Effector memory CD4-positive, alpha-beta T cell (primary cell): ENCODE results near the gene NCAM1.

Source experiments
- DNase-seq, 3 donors: peaks; one replicate each; pipeline ENCODE4 v3.0.0-alpha.2; 2020
- H3K27ac ChIP-seq: 2 replicates; pipeline ENCODE4 v1.7.0; 2013; ENCODE audit warnings: mild to moderate bottlenecking, low read length, moderate library complexity; ENCODE audit not compliant: insufficient read depth, poor library complexity, severe bottlenecking
- H3K27me3 ChIP-seq: replicated peaks from 2 replicates; pipeline ENCODE4 v1.7.0; 2013; ENCODE audit warnings: mild to moderate bottlenecking, low read length; ENCODE audit not compliant: insufficient read depth, control insufficient read depth, poor library complexity, severe bottlenecking
- H3K36me3 ChIP-seq: 2 replicates; pipeline ENCODE4 v1.7.0; 2013; ENCODE audit warnings: mild to moderate bottlenecking, low read length, moderate library complexity; ENCODE audit not compliant: control insufficient read depth, insufficient read depth
- H3K4me1 ChIP-seq: 2 replicates; pipeline ENCODE4 v1.7.0; 2013; ENCODE audit warnings: low read length, mild to moderate bottlenecking; ENCODE audit not compliant: control insufficient read depth, insufficient read depth, poor library complexity, severe bottlenecking
- H3K4me3 ChIP-seq: 2 replicates; pipeline ENCODE4 v1.7.0; 2013; ENCODE audit warnings: low read length, low read depth, mild to moderate bottlenecking; ENCODE audit not compliant: insufficient read depth, poor library complexity, severe bottlenecking
- H3K9me3 ChIP-seq: 2 replicates; pipeline ENCODE4 v1.7.0; 2013; ENCODE audit warnings: mild to moderate bottlenecking, low read length, moderate library complexity; ENCODE audit not compliant: control insufficient read depth

NCAM1 gene

GRCh38 chr11:113142508-113142907, 181.3 kb downstream of the NCAM1 start:
- Histone ChIP-seq H3K4me3 (no peak overlapping the region), H3K4me1 (no peaks in the 10 kb centered on the region), H3K27ac (no peak overlapping the region), H3K36me3 (no peaks in the 10 kb centered on the region), H3K27me3 (no peaks in the 10 kb centered on the region), H3K9me3 (no peaks in the 10 kb centered on the region)
- DNase-seq: no peak

DNA sequence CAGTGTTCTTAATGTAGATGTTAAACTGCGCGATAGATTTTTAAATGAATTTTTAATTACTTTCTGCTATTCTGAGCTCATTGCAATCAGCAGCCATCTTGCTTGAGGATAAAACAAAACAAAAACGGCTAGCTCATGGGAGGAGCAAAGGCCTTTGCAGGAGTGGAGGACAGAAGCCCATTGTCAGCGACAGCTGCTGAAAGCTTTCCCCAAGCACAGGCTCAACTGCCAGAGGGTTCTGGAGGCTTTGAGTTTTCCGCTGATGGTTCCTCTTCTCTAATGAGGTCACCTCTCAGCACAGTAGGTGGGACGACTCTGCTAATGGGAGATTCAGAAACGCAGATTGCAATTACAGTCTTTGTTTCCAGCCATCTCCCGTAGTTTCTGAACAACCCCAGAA, 186.0 kb downstream of the NCAM1 start:
- Histone ChIP-seq H3K27ac (no peak overlapping the region), H3K36me3 (no peaks in the 10 kb centered on the region), H3K4me3 (no peak overlapping the region), H3K9me3 (no peaks in the 10 kb centered on the region), H3K4me1 (no peaks in the 10 kb centered on the region), H3K27me3 (no peaks in the 10 kb centered on the region)
- DNase-seq: no peak

DNA sequence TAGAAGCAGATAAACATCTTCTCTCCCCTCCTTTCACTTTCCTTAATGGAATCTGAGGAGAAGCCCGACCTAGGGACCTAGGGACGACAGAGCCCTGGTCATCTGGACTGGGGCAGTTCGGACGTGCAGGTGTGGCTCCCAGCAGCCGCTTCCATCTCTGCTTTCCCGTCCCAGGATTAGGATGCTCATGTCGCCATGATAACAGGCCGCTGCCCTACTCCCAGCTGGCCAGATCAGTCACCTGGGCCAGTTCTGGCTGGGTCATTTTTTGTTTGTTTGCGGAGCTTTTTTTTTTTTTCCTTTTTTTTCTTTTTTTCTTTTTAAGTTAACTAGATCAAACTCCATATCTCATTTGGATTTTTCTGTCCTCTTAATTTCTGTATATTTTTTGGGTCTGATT, 186.9 kb downstream of the NCAM1 start:
- DNase-seq: no peak
- no peaks in the 10 kb centered on the region for H3K9me3 ChIP-seq
- H3K4me3 ChIP-seq: no peak overlapping the region
- H3K36me3 ChIP-seq: no peaks in the 10 kb centered on the region
- no peak overlapping the region for H3K27ac ChIP-seq
- no peaks in the 10 kb centered on the region for H3K4me1 ChIP-seq
- no peaks in the 10 kb centered on the region for H3K27me3 ChIP-seq

GRCh38 chr11:113148652-113149051, 187.4 kb downstream of the NCAM1 start:
- Histone ChIP-seq H3K27me3 (no peaks in the 10 kb centered on the region), H3K4me3 (no peak overlapping the region), H3K4me1 (no peaks in the 10 kb centered on the region), H3K36me3 (no peaks in the 10 kb centered on the region), H3K27ac (no peak overlapping the region), H3K9me3 (no peaks in the 10 kb centered on the region)
- DNase-seq: no peak

- Histone ChIP-seq H3K4me1 (no peaks in the 10 kb centered on the region), H3K4me3 (no peak overlapping the region), H3K9me3 (no peaks in the 10 kb centered on the region), H3K36me3 (no peaks in the 10 kb centered on the region), H3K27me3 (no peaks in the 10 kb centered on the region), H3K27ac (no peak overlapping the region)
- no peak for DNase-seq
These were observed 190.3 kb downstream of the NCAM1 start for GRCh38 chr11:113151521-113151920.

- H3K4me1 ChIP-seq: no peaks in the 10 kb centered on the region
- DNase-seq: no peak
- no peak overlapping the region for H3K4me3 ChIP-seq
- H3K27ac ChIP-seq: no peak overlapping the region
- H3K9me3 ChIP-seq: no peaks in the 10 kb centered on the region
- no peaks in the 10 kb centered on the region for H3K36me3 ChIP-seq
- no peaks in the 10 kb centered on the region for H3K27me3 ChIP-seq
These were observed 191.3 kb downstream of the NCAM1 start for GRCh38 chr11:113152500-113152899.

DNA sequence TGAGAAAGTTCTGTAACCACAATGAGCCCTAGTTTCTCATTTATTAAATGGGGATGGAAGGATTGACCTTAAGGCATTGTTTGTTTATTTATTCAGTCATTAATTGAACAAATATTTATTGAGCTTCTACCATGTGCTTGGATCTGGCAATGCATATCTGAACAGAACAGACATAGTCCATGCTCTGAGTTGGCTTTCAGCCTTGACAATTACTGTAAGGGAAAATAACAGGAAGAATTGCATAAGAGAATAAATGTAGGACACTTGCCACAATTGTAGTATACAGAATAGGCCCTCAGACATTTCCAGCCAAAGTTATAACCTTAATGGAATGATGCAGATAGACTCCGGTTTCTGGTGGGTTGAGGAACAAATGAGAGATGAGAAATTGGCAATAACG, 192.6 kb downstream of the NCAM1 start:
- no peaks in the 10 kb centered on the region for H3K9me3 ChIP-seq
- no peak overlapping the region for H3K27ac ChIP-seq
- no peaks in the 10 kb centered on the region for H3K36me3 ChIP-seq
- no peak overlapping the region for H3K4me3 ChIP-seq
- no peak for DNase-seq
- H3K4me1 ChIP-seq: no peaks in the 10 kb centered on the region
- no peaks in the 10 kb centered on the region for H3K27me3 ChIP-seq

- H3K4me3 ChIP-seq: no peak overlapping the region
- no peaks in the 10 kb centered on the region for H3K4me1 ChIP-seq
- no peaks in the 10 kb centered on the region for H3K9me3 ChIP-seq
- H3K27ac ChIP-seq: no peak overlapping the region
- no peaks in the 10 kb centered on the region for H3K36me3 ChIP-seq
- H3K27me3 ChIP-seq: no peaks in the 10 kb centered on the region
- DNase-seq: no peak
These were observed 199.0 kb downstream of the NCAM1 start for GRCh38 chr11:113159988-113160807.

DNA sequence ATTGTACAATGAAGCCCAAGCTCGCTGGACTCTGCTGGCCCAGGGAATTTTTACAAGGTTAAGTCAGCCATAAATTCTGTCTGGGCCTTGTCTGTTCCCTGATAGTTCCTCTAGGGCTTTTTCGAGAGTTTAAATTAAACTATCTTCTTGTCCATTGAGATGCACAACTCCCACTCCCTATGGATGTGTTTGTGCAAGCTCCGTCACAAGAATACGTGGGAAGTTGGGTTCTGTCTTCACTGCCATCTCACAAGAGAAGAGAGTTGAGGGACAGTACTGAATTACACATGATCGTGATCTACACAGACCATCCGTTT, 199.5 kb downstream of the NCAM1 start:
- Histone ChIP-seq H3K27me3 (no peaks in the 10 kb centered on the region), H3K27ac (no peak overlapping the region), H3K36me3 (no peaks in the 10 kb centered on the region), H3K4me1 (no peaks in the 10 kb centered on the region), H3K4me3 (no peak overlapping the region), H3K9me3 (no peaks in the 10 kb centered on the region)
- no peak for DNase-seq

DNA sequence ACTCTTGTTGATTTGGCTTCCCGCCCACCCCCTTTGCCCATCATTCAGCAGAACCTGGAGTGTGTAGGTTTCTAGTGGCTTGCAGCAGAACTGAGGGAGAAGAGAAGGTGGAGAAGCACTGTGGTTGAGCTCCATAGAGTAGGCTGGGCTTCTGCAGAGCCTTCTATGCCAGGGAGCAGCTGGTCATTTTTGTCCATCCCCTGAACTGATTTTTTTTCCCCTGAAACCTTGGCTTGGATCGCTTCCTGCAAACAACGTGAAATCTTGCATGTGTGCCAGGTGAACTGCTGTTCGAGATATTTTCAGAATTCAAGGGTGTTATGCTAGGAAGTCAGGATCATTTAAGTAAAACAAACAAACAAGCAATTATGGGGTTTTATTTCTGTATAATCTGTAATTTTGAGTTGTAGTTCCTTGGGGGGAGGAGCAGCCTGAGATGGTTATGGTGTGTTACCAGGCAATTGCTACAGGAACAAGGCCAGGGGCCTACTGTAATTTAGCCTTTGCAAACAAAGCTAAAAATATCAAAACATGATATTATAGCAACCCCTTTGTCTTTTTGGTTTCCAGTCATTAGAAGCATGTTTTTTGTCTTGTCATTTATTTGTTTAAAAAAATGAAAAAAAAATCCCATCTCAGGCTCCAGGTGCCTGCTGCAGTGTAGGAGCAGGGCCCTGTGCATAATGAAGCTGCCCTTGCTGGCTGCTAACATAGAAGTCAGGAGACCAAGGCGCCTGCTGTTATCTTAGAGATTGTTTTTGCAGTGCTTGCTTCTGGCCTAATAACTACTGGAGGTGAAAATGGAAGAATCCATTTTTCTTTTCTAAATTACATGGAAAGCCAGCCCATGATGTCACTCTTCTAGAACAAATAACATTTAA, 200.7 kb downstream of the NCAM1 start:
- Histone ChIP-seq H3K27me3 (no peaks in the 10 kb centered on the region), H3K9me3 (no peaks in the 10 kb centered on the region), H3K4me3 (no peak overlapping the region), H3K36me3 (no peaks in the 10 kb centered on the region), H3K27ac (no peak overlapping the region), H3K4me1 (no peaks in the 10 kb centered on the region)
- no peak for DNase-seq
